Measurements from ENCODE around the gene CD63. TPM values are rescaled to one million over a fixed set of nuclear protein-coding genes. Genes with fewer than 3 reads are reported as not detected.

CD63 gene
- total and polyA plus RNA-seq, 9 of the 15 experiments (the other 6 are each of a cell fraction or from before 2014, with no cell fraction given): 313 to 735 (median 433) TPM

GRCh38 chr12:55715833-55716581, 12.8 kb downstream of the CD63 start, which contains the start of gene BLOC1S1 (continued):
- no peak for TF ChIP-seq NR0B1 (IDR thresholded peaks at IDR 0.05; ENCODE audit: partially characterized antibody)
- peak; percentile 98 for TF ChIP-seq BHLHE40 (IDR thresholded peaks at IDR 0.05; ENCODE audit: low read length)
- TF ChIP-seq ZNF143 (CRISPR knock-in tag; IDR thresholded peaks at IDR 0.05): no peak
- no peak for TF ChIP-seq SMARCA4 (IDR thresholded peaks at IDR 0.05)
- TF ChIP-seq CTBP1 (IDR thresholded peaks at IDR 0.05; ENCODE audit: borderline replicate concordance): 0 out of 2 replicates have a peak, but pooled peaks have one; percentile 48
- no peak for TF ChIP-seq HDAC3 (IDR thresholded peaks at IDR 0.05; ENCODE audit: borderline replicate concordance, partially characterized antibody)
- no peak for TF ChIP-seq BRD9 (IDR thresholded peaks at IDR 0.05; ENCODE audit: low read depth, partially characterized antibody)
- 0 out of 2 replicates have a peak, but pooled peaks have one; percentile 17 for TF ChIP-seq MTA1 (IDR thresholded peaks at IDR 0.05; ENCODE audit: borderline replicate concordance)
- TF ChIP-seq ZNF695 (CRISPR knock-in tag; IDR thresholded peaks at IDR 0.05): no peak
- peak; percentile 8; the same call in 1 of the 2 replicates for TF ChIP-seq CBFA2T3 (IDR thresholded peaks at IDR 0.05)
- no peak for TF ChIP-seq NCOA6 (IDR thresholded peaks at IDR 0.05)
- TF ChIP-seq HNRNPLL (IDR thresholded peaks at IDR 0.05; ENCODE audit: low read depth, low read length, poor library complexity, severe bottlenecking): no peak
- TF ChIP-seq SAFB2 (IDR thresholded peaks at IDR 0.05; ENCODE audit: borderline replicate concordance, low read depth, low read length, severe bottlenecking): no peak
- TF ChIP-seq SMARCC2 (IDR thresholded peaks at IDR 0.05; ENCODE audit: low read depth): no peak
- 0 out of 2 replicates have a peak, but pooled peaks have one; percentile 52 for TF ChIP-seq NR2C2 (CRISPR knock-in tag; IDR thresholded peaks at IDR 0.05)
- TF ChIP-seq NR2C2 (tag; IDR thresholded peaks at IDR 0.05): peak; percentile 88
- TF ChIP-seq CEBPZ (IDR thresholded peaks at IDR 0.05; ENCODE audit: borderline replicate concordance, low read depth, low read length): no peak
- TF ChIP-seq CBX3 (IDR thresholded peaks at IDR 0.05; ENCODE audit: borderline replicate concordance in 1 of 2, low read length in 2 of 2): peak in 1 of 2 experiments; percentile 82; a peak in 1 of 3 replicates
- peak; percentile 98 for TF ChIP-seq PHF8 (IDR thresholded peaks at IDR 0.05; ENCODE audit: borderline replicate concordance, low read length)
- TF ChIP-seq MYC (IDR thresholded peaks at IDR 0.05; ENCODE audit: low read depth, low read length): peak; percentile 50; the same call in 1 of the 2 replicates
- peak; percentile 60; the same call in 1 of the 2 replicates for TF ChIP-seq MYC (CRISPR knock-in tag; IDR thresholded peaks at IDR 0.05; ENCODE audit: borderline replicate concordance, low read depth)

Measured in K562 (cell line).